Measurements from ENCODE around the gene TNRC6C.
"Not testable (repeated sequence)": the region's sequence is repeated elsewhere in the genome, so short reads cannot be mapped to it uniquely, and the experiment has no call there.

TNRC6C gene

DNA sequence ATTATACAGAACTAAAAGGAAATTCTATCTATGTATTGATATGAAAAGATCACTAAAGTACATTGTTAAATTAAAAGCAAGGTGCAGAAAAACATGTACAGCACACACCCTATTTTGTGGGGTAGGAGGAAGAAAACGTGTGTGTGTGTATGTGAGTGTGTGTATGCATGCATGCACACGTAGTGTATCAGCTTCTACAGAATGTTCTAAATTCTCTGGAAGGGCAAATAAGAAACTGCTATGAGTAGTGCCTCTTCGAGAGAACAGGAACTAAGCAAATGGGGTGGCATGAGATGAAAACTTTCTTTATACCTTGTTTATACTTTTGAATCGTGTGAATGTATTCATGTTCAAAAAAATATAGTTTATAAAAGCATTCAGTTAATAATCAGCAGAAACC is 111.2 kb downstream of the TNRC6C start:
- in situ Hi-C loops (cut with HindIII; ENCODE audit: low sequenced_read_pairs), result loop anchor here (5.0 kb wide), 2 partner anchors 32 to 97 kb away; no protein-coding TSS in a partner anchor

DNA sequence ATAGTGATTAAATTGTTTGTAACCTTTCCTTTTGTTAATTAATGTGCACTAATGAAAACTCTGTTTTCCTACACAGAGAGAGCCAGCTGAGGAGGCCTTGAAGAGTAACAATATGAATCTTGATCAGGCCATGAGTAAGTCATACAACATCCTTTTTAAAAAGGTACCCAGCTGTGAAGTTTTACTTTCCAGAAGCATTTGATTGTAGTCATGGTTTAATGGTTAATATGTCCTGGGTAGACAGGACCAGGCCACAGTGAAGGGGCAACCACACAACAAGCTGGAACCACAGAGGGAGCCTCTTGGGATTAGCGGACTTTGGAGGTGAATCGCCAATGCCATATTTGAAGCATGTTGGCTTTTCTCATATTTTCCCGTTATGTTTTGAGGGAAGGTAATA is 114.5 kb downstream of the TNRC6C start:
- in situ Hi-C loops (cut with HindIII; ENCODE audit: low sequenced_read_pairs), result loop anchor here (5.0 kb wide), 2 partner anchors 36 to 101 kb away; no protein-coding TSS in a partner anchor

DNA sequence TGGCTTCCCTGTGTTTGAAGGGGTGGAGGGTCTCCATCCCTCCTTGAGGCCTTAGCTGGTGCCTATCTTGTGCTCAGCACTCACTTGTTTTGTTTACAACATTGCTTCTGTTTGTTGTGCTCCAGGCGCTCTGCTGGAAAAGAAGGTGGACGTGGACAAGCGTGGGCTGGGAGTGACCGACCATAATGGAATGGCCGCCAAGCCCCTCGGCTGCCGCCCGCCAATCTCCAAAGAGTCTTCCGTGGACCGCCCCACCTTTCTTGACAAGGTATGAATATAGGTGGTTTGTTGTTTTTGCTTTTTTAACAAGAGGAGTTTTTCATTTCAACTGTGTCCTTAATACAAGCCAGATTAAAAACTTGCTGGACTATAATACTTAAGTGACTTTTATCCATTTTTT is 116.5 kb downstream of the TNRC6C start:
- in situ Hi-C loops (cut with HindIII; ENCODE audit: low sequenced_read_pairs), result no loop called here

DNA sequence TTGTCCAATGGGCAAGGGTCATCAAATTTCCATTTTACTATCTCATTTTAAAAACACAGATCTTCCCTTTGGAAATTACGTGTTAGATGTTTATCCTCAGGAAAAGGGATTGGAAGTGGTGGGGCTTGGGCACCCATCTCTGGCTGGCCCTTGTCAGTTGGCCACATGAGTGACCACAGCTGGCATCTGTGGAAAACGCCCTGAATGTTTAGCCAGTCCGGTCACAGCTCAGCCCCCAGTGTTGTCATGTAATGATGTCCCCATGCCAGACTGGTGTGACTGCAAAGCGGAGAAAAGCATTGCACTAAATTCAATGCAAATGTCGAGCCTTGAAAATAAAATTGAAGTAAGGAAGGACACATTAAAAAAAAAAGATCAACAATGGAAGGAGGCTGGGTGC is 117.0 kb downstream of the TNRC6C start:
- in situ Hi-C loops (cut with HindIII; ENCODE audit: low sequenced_read_pairs), result no loop called here

DNA sequence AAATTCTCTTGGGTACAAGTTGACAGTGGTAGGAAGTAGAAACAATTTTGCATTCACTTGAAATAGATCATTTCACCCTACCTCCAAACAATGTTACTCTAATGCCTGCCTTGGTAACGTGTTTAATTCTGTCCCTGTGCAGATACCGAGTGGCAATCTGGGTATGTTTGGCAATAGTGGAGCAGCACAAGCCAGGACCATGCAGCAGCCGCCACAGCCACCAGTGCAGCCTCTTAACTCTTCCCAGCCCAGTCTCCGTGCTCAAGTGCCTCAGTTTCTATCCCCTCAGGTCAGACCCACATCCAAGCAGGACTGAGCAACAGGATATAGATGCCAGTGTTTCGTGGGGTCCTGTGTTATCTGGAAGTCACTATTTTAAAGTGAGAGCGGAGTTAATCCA is 120.8 kb downstream of the TNRC6C start:
- in situ Hi-C loops (cut with HindIII; ENCODE audit: low sequenced_read_pairs), result no loop called here

DNA sequence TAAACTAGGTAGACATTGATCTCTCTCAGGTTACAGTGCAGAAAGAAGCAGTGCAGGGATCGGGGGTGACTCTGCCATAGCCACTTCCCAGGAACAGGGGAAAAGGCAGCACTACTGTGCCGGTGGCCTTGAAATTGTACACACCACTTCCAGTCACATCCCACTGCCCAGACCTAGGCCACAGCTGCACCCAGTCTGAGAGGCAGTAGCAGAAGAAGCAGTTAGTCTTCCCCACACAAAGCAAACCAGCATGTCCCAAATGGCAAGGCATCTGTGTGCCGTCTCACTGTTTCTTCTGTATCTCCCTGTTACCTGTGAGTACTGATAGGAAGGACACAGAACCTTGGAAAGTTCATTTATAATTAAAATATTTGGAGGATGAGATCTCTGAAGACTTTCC is 123.0 kb downstream of the TNRC6C start:
- in situ Hi-C loops (cut with HindIII; ENCODE audit: low sequenced_read_pairs), result no loop called here

DNA sequence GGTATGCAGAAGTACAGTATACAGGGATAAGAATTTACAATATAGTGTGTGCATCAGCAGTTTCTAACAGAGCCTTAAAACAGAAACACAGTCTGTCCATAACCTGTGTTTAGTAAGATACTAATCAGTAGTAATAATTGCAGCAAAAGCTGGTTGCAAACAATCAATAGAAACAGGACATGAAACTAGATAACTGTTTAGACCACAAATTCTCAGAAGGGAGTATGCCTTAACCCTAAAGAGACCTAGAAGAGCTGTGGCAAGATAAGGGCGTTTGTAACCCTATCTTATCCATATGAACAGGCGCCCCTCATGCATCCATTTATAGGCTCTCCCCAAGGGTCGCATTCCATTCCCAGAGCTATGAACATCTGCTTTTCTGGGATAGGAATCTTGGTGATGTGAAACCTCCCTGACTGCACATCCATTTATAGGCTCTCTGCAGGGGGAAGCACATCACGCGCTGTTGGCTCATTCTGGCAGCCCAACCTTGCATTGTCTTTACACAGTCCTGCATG is 123.9 kb downstream of the TNRC6C start:
- in situ Hi-C loops (cut with HindIII; ENCODE audit: low sequenced_read_pairs), result not testable (repeated sequence)

DNA sequence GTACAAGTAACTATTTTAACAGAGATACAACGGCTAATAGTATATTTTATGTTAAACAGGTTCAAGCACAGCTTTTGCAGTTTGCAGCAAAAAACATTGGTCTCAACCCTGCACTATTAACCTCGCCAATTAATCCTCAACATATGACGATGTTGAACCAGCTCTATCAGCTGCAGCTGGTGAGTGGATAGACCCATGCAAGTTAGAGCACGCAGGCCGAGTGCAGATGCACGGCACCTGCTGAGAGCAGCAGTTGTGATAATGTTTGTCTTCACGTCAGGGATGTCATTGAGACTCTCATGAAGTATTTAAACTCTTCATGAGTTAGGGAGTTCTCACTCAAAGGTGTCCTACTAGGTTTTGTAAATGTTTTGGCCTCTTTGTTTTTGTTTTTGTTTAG is 124.5 kb downstream of the TNRC6C start:
- in situ Hi-C loops (cut with HindIII; ENCODE audit: low sequenced_read_pairs), result no loop called here

DNA sequence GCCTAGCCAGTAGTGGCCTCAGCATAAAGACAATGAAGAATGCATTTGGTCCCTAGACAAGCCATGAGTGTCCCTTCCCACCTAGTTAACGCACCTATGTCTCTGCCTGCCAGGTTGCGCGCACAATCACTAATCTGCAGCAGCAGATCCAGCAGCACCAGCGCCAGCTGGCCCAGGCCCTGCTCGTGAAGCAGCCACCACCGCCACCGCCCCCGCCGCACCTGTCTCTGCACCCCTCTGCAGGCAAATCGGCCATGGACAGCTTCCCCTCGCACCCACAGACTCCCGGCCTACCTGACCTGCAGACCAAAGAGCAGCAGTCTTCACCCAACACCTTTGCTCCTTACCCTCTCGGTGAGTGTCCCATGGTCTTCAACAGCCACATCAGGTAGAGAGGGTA is 128.2 kb downstream of the TNRC6C start:
- in situ Hi-C loops (cut with HindIII; ENCODE audit: low sequenced_read_pairs), result loop anchor here (5.0 kb wide), 1 partner anchor 56 kb away; no protein-coding TSS in a partner anchor

DNA sequence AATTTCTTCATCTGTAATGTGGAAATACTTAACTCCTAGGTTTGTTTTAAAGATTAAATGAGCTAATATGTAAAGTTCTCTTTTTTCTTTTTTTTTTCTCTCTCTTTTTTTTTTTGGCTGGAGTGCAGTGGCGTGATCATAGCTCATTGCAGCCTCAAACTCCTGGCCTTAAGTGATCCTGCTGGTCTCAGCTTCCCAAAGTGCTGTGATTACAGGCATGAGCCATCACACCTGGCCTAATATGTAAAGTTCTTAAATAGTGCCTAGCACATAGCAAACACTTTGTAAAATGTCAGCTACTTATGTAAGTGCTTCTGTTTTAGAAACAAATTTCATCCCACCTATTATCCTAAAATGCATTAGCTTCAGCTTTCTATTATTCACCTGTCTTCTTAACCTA is 130.0 kb downstream of the TNRC6C start:
- in situ Hi-C loops (cut with HindIII; ENCODE audit: low sequenced_read_pairs), result loop anchor here (5.0 kb wide), 1 partner anchor 54 kb away; no protein-coding TSS in a partner anchor

DNA sequence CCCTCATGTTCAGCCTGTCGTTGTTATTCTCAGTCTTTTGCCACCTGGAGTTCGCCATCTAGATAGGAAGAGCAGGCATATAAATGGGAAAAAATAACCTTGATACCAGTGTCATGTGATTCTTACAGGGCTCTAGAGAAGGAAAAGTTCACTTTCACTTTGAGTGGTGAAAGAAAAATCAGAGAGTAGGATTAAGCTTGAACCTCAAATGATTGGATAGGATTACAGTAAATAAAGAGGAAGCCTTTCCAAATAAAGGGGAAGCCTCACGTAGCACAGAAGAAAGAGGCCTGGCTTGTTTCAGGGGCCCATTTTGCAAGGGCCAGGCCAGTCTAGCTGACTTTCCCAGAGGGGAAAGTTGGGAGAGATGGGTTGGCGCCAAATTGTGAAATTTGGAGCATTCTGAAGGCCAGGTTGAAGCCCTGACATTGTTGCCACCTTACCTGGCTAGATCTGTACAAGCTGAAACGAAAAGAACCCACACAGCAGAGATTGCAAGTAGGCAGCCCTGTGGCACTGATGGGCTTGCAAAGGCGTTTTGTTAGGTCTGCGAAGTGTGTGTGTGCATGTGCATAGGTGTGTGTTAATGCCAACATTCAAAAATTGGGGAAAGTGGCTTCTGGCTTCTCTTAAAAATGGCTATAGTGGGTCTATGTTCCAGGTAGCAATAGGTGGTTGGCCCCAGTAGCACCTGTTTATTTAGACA is 131.2 kb downstream of the TNRC6C start:
- in situ Hi-C loops (cut with HindIII; ENCODE audit: low sequenced_read_pairs), result loop anchor here (5.0 kb wide), 1 partner anchor 53 kb away; no protein-coding TSS in a partner anchor

DNA sequence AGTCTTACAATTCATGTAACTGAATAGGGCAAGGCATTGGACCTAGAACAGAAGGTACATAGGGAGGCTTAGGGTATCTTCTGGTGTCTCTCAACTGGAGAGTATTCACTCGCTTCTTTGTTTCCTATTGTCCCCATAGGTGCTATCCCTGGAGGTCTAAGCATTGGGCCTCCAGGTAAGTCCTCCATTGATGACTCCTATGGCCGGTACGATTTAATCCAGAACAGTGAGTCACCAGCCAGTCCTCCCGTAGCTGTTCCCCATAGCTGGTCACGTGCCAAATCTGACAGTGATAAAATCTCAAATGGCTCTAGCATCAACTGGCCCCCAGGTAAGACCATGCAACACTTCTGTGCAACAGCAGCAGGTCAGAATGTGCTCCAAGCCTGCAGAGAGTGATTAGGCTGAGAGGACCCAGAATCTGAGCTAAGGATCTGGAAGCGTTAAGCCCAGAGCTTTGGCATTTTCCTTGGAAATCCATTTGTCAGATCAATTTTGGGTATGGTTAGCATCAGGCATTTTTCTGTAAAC is 134.4 kb downstream of the TNRC6C start:
- in situ Hi-C loops (cut with HindIII; ENCODE audit: low sequenced_read_pairs), result no loop called here

DNA sequence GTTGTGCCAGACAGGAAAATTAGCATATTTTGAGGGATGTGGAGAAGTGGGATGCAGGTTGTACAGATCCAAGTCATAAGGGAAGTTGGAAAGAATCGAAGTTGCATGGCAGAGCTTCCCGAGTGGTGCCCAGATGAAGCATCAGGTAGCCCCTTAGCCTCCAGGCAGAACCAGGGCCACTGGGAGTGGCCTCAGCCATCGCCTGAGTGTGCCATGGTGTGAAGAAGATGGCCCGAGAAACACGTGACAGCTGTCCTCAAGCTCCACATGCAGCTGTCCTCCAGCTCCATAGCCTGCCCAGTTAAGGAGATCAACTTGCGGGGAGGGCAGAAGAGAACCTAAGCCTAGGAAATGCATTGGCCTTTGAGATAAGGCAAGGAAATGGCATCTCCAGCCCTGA is 136.5 kb downstream of the TNRC6C start:
- in situ Hi-C loops (cut with HindIII; ENCODE audit: low sequenced_read_pairs), result no loop called here

DNA sequence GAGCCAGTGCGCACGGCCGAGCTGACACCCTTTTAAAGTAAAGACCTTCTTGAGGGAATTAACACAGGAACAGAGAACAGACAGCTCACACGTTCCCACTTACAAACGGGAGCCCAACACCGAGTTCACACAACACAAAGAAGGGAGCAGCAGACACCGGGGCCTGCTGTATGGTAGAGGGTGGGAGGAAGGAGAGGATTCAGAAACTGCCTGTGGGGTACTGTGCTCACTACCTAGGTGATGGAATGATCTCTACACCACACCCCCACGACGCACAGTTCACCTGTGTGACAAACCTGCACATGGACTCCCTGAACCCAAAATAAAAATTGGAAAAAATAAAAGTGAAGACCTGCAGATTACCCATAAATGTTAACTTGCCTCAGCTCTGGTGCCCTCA is 137.6 kb downstream of the TNRC6C start:
- in situ Hi-C loops (cut with HindIII; ENCODE audit: low sequenced_read_pairs), result no loop called here

DNA sequence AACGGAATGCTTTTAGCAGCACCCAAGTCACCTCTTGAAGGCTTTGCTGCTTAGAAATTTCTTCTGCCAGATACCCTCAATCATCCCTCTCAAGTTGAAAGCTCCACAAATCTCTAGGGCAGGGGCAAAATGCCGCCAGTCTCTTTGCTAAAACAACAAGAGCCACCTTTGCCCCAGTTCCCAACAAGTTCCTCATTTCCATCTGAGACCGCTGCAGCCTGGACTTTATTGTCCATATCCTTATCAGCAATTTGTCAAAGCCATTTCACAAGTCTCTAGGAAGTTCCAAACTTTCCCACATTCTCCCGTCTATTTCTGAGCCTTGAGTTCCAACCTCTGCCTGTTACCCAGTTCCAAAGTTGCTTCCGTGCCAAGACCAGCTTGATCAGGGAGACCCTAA is 142.6 kb downstream of the TNRC6C start:
- in situ Hi-C loops (cut with HindIII; ENCODE audit: low sequenced_read_pairs), result no loop called here

DNA sequence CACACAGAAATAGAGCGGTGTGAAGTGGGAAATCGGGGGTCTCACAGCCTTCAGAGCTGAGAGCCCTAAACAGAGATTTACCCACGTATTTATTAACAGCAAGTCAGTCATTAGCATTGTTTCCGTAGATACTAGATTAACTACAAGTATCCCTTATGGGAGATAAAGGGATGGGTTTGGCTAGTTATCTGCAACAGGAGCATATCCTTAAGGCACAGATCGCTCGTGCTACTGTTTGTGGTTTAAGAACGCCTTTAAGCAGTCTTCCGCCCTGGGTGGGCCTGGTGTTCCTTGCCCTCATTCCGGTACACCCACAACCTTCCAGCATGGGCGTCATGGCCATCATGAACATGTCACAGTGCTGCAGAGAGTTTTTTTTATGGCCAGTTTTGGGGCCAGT is 143.0 kb downstream of the TNRC6C start:
- in situ Hi-C loops (cut with HindIII; ENCODE audit: low sequenced_read_pairs), result no loop called here

DNA sequence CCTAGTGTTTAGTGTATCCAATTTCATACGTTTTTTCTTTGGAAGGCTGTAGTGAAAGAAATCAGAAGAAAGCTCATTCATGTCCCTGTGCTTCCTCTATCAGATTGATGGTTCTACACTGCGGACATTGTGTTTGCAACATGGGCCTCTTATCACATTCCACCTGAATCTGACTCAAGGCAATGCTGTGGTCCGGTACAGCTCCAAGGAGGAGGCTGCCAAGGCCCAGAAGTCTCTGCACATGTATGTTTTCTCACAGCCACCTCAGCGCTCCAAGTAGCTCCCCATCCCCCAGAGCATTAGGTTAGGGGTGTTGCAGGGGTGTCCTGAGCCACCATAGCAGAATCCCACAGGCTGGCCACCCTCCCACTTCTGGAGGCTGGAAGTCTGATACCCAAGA is 144.8 kb downstream of the TNRC6C start:
- in situ Hi-C loops (cut with HindIII; ENCODE audit: low sequenced_read_pairs), result no loop called here

DNA sequence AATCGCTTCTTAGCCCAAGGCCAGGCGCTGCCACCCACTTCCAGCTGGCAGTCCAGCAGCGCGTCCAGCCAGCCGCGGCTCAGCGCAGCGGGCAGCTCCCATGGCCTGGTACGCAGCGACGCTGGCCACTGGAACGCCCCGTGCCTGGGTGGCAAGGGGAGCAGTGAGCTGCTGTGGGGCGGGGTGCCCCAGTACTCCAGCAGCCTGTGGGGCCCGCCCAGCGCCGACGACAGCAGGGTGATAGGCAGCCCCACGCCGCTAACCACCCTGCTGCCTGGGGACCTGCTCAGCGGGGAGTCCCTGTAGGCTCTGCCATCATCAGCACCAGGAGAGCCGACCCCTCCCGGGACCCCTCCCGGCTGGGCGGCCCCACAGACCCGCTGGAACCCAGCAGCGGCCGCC is 146.0 kb downstream of the TNRC6C start:
- in situ Hi-C loops (cut with HindIII; ENCODE audit: low sequenced_read_pairs), result no loop called here

DNA sequence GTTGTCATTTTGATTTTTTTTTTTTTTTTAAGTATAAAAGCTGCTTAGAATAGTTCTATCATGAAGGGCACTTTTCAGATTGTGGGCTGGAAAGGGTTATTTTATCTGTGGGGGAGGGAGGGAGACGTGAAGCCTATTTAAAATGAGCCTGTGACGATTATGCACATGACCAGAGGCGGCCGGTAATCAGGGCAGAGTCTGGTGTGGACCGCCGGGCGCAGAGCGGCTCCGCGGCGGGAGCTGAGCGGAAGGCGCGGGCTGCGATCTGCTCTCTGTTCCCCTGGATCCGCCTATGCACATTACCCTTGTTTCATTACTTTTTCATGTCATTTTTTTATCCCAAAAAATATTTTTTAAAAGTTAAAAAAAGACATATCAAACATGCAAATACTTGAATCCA is 146.6 kb downstream of the TNRC6C start:
- in situ Hi-C loops (cut with HindIII; ENCODE audit: low sequenced_read_pairs), result no loop called here

DNA sequence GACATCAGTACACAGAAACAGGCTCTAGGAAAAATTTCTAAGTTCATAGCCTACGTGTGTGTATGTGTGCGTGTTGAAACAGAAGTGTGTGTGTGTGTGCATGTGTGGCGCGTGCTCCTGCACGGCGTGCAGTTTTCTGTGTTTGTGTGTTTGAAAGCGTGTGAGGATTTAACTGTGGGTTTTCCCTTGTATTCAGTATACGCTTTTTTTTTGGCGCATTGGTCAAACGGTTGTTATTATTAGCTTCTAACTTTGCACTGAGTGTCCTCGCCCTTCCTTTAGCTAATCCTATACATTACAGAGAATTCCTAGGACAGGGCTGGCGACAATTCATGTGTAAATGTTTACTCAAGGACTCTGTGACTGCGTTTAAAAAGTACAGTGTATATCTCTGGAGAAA is 147.0 kb downstream of the TNRC6C start:
- in situ Hi-C loops (cut with HindIII; ENCODE audit: low sequenced_read_pairs), result no loop called here

DNA sequence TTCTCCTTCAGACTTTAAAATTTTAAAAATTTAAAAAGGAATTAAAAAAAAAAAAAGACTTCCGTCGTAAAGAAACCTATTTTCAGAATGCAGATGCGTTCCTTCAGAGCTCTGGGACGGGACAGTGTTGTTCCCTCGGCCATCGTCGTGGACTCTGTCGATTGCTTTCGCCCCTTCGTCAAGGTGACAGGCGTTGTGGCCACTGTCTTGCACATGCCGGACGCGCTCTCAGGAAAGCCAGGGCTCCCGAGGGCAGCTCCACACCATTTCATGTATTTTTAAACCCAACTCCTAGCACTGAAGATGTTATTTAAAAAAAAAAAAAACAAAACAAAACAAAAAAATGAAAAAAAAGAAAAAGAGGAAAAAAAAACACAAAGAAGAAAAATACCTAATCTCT is 147.7 kb downstream of the TNRC6C start:
- in situ Hi-C loops (cut with HindIII; ENCODE audit: low sequenced_read_pairs), result no loop called here

DNA sequence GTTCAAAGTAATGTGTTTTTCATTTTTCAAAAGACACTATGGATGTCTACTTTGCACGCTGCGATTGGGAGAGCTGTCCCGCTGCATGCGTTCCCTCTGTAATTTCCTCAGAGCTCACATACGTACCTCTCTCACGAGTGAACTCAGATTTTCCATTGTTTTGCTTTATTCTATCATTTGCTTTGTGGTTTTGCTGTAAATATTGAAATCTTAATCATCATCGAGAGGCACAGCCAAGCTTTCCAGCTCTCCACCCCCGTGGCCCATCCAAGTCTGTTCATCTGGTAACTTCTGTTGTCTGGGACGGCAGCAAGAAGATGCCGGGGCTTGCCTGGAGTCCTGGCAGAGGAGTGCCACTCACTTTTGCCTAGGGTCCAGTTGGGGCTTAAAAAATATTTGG is 149.0 kb downstream of the TNRC6C start:
- in situ Hi-C loops (cut with HindIII; ENCODE audit: low sequenced_read_pairs), result no loop called here
